Right cardiac atrium (tissue), 5 donors: ENCODE measurements around the gene COG3. TPM values are rescaled to one million over a fixed set of nuclear protein-coding genes. Genes with fewer than 3 reads are reported as not detected.
"Not testable (repeated sequence)": the region's sequence is repeated elsewhere in the genome, so short reads cannot be mapped to it uniquely, and the experiment has no call there.

ENCODE experiments used
- ATAC-seq, 2 donors: fragments of 200-7000 bp; cut with Tn5 transposase; one replicate each; pipeline versions ENCODE4 v1.8.0 to v1.9.1; 2020; ENCODE audit warnings: moderate library complexity in 2 of 2, mild to moderate bottlenecking in 1 of 2
- DNase-seq, 3 donors: peaks; one replicate each; pipeline ENCODE4 v3.0.0-alpha.2; 2020
- H3K27ac ChIP-seq: one replicate; pipeline ENCODE4 v1.5.1; 2013; ENCODE audit warnings: mild to moderate bottlenecking, low read length, control low read depth, moderate library complexity
- H3K27me3 ChIP-seq: one replicate; pipeline ENCODE4 v1.6.1; 2013; ENCODE audit not compliant: control insufficient read depth, insufficient read depth
- H3K4me1 ChIP-seq: one replicate; pipeline ENCODE4 v1.6.1; 2013; ENCODE audit warnings: low read length; ENCODE audit not compliant: control insufficient read depth, insufficient read depth
- H3K4me3 ChIP-seq: one replicate; pipeline ENCODE4 v1.5.1; 2013; ENCODE audit warnings: low read length, control low read depth
- H3K9me3 ChIP-seq: one replicate; pipeline ENCODE4 v1.6.1; 2013; ENCODE audit warnings: low read length; ENCODE audit not compliant: control insufficient read depth
- WGBS: extraction: QIAGEN DNeasy Blood & Tissue Kit; methylation state at CpG from one replicate; pipeline ENCODE4 v1.1.7; 2013; 5-methylcytosine and 5-hydroxymethylcytosine counted together
- intact Hi-C, 4 donors: fragments of 100-400 bp; cut with DNase I; formaldehyde crosslinking; loops; one replicate each; pipeline versions ENCODE4 v1.11.0 to v1.14.0; 2022 to 2023
- long read RNA-seq, 4 donors: library from polyadenylated mRNA; unstranded; transcript quantifications; one replicate each; pipeline ENCODE4 v2.0.0, GENCODE V29; 2020 to 2021
- polyA plus RNA-seq: library from polyadenylated mRNA; stranded (reverse); fragments of 200-250 nt; gene quantifications from one replicate; pipeline ENCODE4 v1.2.3, GENCODE V29; 2013
- total RNA-seq, 4 donors: library from RNA; stranded (reverse); fragmentation: NEBNext Ultra II Directional; extraction: Animal tissue kit (Norgen Biotek cat#: 25700); gene quantifications; one replicate each; pipeline ENCODE4 v1.2.1, GENCODE V29; 2021
- donor health status: healthy with polysubstance abuse.
- donor health status: DM: no; HTN: yes; CAD: no.
- donor health status: DM: no; HTN: no; CAD: no.
- donor health status: DM: no; HTN: yes; CAD: no; lungs with severe emphysema.
- donor health status: DM: yes; HTN: yes; CAD: no.

Gene COG3, protein sequence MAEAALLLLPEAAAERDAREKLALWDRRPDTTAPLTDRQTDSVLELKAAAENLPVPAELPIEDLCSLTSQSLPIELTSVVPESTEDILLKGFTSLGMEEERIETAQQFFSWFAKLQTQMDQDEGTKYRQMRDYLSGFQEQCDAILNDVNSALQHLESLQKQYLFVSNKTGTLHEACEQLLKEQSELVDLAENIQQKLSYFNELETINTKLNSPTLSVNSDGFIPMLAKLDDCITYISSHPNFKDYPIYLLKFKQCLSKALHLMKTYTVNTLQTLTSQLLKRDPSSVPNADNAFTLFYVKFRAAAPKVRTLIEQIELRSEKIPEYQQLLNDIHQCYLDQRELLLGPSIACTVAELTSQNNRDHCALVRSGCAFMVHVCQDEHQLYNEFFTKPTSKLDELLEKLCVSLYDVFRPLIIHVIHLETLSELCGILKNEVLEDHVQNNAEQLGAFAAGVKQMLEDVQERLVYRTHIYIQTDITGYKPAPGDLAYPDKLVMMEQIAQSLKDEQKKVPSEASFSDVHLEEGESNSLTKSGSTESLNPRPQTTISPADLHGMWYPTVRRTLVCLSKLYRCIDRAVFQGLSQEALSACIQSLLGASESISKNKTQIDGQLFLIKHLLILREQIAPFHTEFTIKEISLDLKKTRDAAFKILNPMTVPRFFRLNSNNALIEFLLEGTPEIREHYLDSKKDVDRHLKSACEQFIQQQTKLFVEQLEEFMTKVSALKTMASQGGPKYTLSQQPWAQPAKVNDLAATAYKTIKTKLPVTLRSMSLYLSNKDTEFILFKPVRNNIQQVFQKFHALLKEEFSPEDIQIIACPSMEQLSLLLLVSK
- total RNA-seq (10 to 100 TPM; 16.2 to 23.9 (median 17.9) TPM), polyA plus RNA-seq (10.4 TPM)
- long read RNA-seq, donor 1, full-length matches to known transcripts = 7 of 9 reads
- long read RNA-seq, donor 1, partial matches to known transcripts = 2 of 9 reads
- long read RNA-seq, donor 1, other reads (novel, unspliced or antisense) = 0 of 9 reads
- long read RNA-seq, donor 2, full-length matches to known transcripts = 6 of 9 reads
- long read RNA-seq, donor 2, partial matches to known transcripts = 3 of 9 reads
- long read RNA-seq, donor 2, other reads (novel, unspliced or antisense) = 0 of 9 reads
- long read RNA-seq, donor 3, full-length matches to known transcripts = 29 of 50 reads
- long read RNA-seq, donor 3, partial matches to known transcripts = 10 of 50 reads
- long read RNA-seq, donor 3, other reads (novel, unspliced or antisense) = 11 of 50 reads
- long read RNA-seq, donor 4, full-length matches to known transcripts = 8 of 12 reads
- long read RNA-seq, donor 4, partial matches to known transcripts = 2 of 12 reads
- long read RNA-seq, donor 4, other reads (novel, unspliced or antisense) = 2 of 12 reads

DNA sequence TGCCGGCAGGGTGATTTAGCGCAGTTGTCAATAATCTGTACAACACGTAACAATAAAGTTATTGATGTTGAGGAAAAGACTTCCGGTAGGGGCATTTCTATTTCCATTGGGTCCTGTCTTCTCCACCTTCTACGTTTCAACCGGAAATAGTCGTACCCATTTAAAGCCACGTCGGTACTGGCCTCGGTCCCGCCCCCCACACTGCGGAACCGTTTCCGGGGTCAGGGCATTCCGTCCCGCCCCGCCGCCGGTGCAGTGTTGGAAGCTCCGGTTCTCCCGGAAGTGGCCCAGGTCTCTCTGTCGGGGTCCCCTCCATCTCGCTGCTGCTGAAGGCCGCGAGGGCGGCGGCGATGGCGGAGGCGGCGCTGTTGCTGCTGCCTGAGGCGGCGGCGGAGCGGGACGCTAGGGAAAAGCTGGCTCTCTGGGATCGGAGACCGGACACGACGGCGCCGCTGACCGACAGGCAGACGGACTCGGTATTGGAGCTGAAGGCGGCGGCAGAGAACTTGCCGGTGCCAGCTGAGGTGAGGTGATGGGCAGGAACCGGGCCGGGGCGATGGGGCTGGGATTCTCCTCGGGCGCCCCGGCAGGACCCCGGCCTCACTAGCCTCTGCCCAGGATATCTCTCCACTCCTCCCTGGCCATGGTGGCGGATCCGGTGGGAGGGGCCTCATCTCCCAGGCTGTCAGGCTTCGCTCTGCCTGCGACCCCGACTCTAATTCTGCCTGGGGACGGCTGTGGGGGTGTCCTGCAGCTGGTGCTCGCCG is at the start of gene COG3:
COG3 (plus strand) TSS at position 253 of the 767 bp plus-strand sequence; CDS start at position 351, 98 bp downstream.
- Histone ChIP-seq H3K27ac (peak within 1 kb of the TSS; percentile 95), H3K4me3 (peak within 1 kb of the TSS; percentile 76), H3K4me1 (peaks cover 3% of the 10 kb centered on the region), H3K9me3 (no peaks in the 10 kb centered on the region), H3K27me3 (no peaks in the 10 kb centered on the region)
- peak; percentile 94 to 98 (median 98) for DNase-seq
- intact Hi-C loops = loop anchor here in 2 of 4 donors (10.0 kb wide), 2 partner anchors 50 to 90 kb away; partner anchors contain the start of gene SLC25A30 (in 1 of the 2)
- peak; percentile 99 for ATAC-seq
- under 1% methylated on average over 63 of the region's 63 CpGs for WGBS

DNA sequence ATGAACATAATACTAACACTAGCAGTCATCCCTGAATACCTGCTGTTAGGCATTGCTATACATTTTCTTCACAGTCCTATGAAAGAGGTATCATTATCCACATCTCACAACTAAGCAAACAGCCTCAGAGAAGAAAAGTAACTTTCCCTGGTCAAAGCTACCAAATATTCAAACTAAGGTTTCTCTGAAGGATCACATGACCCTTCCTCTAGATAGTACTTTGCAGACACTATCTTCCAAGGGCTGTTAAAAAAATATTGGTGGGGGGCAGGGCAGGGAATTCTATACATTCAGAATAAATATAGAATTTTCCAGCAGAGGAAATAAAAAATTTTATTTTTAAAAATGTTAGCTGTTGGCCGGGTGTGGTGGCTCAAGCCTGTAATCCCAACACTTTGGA is 49.6 kb upstream of the COG3 start:
- peaks cover 4% of the 10 kb centered on the region for H3K4me1 ChIP-seq
- H3K4me3 ChIP-seq = peak overlapping the region; percentile 24
- DNase-seq (no peak), ATAC-seq (no peak)
- intact Hi-C loops = loop anchor here in 1 of 4 donors (10.0 kb wide), 1 partner anchor 50 kb away; the partner anchor contains the start of gene COG3
- no peaks in the 10 kb centered on the region for H3K27me3 ChIP-seq
- 73% methylated on average over 1 of the region's 1 CpG for WGBS
- no peaks in the 10 kb centered on the region for H3K9me3 ChIP-seq
- peak overlapping the region; percentile 2 for H3K27ac ChIP-seq

DNA sequence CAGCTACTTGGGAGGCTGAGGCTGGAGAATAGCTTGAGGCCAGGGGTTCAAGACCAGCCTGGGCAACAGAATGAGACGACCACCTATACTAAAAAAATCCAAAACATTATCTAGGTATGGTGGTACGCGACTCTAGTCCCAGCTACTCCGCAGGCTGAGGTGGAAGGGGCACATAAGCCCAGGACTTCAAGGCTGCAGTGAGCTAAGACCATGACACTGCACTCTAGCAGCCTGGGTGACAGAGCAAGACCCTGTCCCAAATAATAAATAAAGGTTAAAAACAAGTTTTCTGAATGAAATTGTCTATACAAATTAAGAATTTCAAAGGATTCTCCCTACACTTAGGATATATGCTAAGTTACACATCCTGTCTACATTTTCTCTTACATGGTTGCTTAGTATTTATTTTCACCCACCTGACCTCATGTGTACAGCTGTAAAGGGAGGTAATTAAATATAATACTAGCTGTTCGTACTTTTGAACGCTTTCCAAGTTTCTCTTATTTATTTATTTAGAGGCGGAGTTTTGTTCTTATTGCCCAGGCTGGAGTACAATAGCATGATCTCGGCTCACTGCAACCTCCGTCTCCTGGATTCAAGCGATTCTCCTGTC is 48.1 kb upstream of the COG3 start:
- peak overlapping the region; percentile 55 for H3K4me3 ChIP-seq
- H3K4me1 ChIP-seq = peaks cover 4% of the 10 kb centered on the region
- 55% methylated on average over 10 of the region's 10 CpGs for WGBS
- no peak for DNase-seq
- peak overlapping the region; percentile 15 for H3K27ac ChIP-seq
- intact Hi-C loops = loop anchor here in 1 of 4 donors (10.0 kb wide), 1 partner anchor 48 kb away; the partner anchor contains the start of gene COG3
- no peaks in the 10 kb centered on the region for H3K27me3 ChIP-seq
- no peaks in the 10 kb centered on the region for H3K9me3 ChIP-seq
- no peak for ATAC-seq

DNA sequence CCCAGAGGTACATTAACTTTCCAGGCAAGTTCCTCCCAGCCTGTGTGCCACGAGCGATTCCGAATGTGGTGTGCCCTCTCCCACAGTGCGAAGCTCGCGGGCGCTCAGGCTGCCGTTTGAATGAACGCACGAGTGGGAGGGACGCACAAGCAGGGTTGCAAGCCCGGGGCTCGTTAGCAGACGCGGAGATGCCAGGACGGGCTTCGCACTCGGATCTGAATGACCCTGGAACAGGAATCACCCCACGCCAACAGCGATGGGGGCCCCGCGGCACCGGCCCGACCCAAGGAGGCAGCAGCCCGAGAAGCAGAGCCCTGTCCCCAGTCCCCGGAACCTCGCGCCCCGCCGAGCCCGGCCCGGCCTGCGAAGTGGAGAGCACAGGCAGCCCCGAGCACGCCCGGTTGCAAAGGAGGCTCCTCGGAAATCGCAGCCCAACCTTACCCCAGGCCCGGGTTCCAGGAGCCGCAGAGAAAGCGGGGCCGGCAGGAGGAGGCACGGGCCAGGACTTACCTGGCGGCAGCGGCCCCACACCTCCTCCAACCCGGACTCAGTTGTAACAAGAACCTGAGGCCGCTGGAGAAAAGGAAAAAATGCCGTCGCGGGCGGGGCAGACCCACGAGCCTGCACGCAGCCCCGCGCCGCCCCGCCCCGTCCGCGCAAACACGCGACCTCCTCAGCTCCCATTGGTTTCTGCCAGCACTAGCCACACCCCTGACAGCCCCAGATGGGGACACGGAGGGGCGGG is 46.8 kb upstream of the COG3 start, which contains the start of gene SLC25A30:
SLC25A30 (minus strand) TSS at position 584 of the 745 bp plus-strand sequence. CDS start 6,948 bp downstream, outside the sequence.
- Histone ChIP-seq H3K27me3 (no peaks in the 10 kb centered on the region), H3K9me3 (no peaks in the 10 kb centered on the region), H3K27ac (peak within 1 kb of the TSS; percentile 82), H3K4me3 (peak within 1 kb of the TSS; percentile 55), H3K4me1 (peaks cover 4% of the 10 kb centered on the region)
- ATAC-seq (peak; percentile 98 to 99), DNase-seq (peak; percentile 97 to 98 (median 98))
- WGBS = under 1% methylated on average over 64 of the region's 64 CpGs
- intact Hi-C loops = loop anchor here in 1 of 4 donors (10.0 kb wide), 1 partner anchor 47 kb away; the partner anchor contains the start of gene COG3

DNA sequence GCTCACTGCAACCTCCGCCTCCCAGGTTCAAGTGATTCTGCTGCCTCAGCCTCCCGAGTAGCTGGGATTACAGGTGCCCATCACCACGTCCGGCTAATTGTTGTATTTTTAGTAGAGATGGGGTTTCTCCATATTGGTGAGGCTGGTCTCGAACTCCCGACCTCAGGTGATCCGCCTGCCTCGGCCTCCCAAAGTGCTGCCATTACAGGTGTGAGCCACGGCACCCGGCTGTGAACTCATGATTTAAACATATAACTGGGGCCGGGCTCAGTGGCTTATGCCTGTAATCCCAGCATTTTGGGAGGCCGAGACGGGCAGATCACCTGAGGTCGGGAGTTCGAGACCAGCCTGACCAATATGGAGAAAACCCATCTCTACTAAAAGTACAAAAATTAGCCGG is 45.4 kb upstream of the COG3 start:
- intact Hi-C loops = loop anchor here in 1 of 4 donors (10.0 kb wide), 1 partner anchor 45 kb away; the partner anchor contains the start of gene COG3
- DNase-seq, H3K27me3 ChIP-seq: not testable (repeated sequence)

DNA sequence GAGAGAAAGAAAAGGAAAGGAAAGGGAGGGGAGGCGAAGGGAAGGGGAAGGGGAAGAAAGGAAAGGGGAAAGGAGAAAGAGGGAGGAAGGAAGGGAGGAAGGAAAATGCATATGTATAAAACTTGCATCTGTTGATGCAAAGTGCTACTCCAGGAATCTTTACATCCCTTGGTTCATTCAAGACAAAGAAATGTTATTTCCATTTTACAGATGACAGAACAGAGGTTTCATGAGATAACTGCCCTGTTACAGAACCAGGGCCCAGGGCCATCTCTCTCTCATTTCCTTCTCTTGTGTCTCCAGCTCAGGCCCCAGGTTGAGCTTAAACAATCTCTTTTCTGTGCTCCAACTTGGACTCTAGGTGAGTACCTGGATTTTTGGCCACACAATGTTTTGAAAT is 44.8 kb upstream of the COG3 start:
- H3K4me1 ChIP-seq = peaks cover 4% of the 10 kb centered on the region
- no peaks in the 10 kb centered on the region for H3K9me3 ChIP-seq
- intact Hi-C loops = loop anchor here in 1 of 4 donors (10.0 kb wide), 1 partner anchor 45 kb away; the partner anchor contains the start of gene COG3
- H3K4me3 ChIP-seq = no peak overlapping the region
- ATAC-seq (no peak), DNase-seq (no peak)
- H3K27ac ChIP-seq = no peak overlapping the region
- no peaks in the 10 kb centered on the region for H3K27me3 ChIP-seq
- WGBS = 93% methylated on average over 1 of the region's 1 CpG

More for the DNA sequence above, 45.4 kb upstream of the COG3 start:
- not testable (repeated sequence) for H3K27ac ChIP-seq, ATAC-seq, H3K4me3 ChIP-seq, H3K4me1 ChIP-seq, H3K9me3 ChIP-seq
- 95% methylated on average over 16 of the region's 16 CpGs for WGBS

DNA sequence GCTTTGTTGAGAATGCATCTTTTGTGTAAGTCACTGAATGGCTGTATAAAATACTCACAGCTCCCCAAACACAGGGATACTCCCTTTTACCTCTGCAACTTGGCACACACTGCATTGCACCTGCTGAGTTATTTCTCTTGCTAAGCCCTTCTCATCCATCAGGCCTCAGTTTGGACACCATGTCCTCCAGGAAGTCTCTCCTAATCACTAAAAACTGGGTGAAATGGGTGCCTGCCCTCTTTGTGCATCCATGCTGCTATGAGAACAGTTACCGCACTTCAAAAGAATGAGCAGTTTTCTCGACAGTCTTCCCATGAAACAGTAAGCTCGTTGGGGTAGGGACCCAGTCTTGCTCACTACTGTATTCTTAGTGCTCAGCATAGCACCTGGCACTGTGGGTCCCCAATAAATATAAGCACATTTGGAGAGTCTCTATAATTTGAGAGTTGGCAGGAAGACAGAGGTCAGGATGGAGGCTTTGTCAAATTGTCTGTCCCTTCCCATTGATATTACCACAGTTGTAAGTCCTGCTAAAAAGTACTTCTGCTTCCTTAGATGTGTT is 41.9 kb upstream of the COG3 start:
- WGBS = 65% methylated on average over 3 of the region's 3 CpGs
- intact Hi-C loops = no loop called here
- DNase-seq (no peak), ATAC-seq (no peak)
- Histone ChIP-seq H3K4me1 (no peaks in the 10 kb centered on the region), H3K27me3 (no peaks in the 10 kb centered on the region), H3K9me3 (no peaks in the 10 kb centered on the region), H3K4me3 (no peak overlapping the region), H3K27ac (no peak overlapping the region)

DNA sequence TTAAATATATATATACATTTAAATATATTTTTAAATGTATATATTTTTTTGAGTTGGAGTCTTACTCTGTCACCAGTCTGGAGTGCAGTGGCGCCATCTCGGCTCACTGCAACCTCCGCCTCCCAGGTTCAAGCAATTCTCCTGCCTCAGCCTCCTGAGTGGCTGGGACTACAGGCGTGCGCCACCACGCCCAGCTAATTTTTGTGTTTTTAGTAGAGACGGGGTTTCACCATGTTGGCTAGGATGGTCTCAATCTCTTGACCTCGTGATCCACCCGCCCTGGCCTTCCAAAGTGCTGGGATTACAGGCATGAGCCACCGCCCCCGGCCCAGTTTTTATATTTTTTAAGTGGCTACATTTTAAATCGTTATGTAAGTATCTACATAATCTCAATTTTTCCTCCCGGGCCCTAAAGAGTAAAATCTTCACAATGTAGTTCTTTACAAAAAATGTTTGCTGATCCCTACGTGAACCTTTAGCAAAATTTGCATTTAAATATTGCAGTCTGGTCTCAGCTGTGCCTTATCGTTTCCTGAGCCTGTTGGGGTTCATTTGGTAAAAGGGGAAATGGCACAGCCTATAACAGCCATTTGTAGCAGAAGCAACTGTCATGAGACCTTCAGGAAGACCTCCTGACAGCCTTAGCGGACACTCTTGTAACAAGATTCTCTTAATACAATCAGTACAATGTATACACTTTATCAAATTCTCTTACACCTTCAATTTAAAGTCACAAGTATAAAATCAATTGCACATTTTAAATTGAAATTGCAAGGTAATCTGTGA is 38.5 kb upstream of the COG3 start:
- H3K9me3 ChIP-seq, intact Hi-C loops, H3K4me1 ChIP-seq, H3K4me3 ChIP-seq, H3K27me3 ChIP-seq, H3K27ac ChIP-seq, ATAC-seq, DNase-seq: not testable (repeated sequence)
- WGBS = 79% methylated on average over 16 of the region's 16 CpGs
